ENCODE measurements around the gene NPAP1. TPM values are rescaled to one million over a fixed set of nuclear protein-coding genes. Genes with fewer than 3 reads are reported as not detected.
"Not testable (repeated sequence)": the region's sequence is repeated elsewhere in the genome, so short reads cannot be mapped to it uniquely, and the experiment has no call there.

NPAP1 gene
- total RNA-seq: not detected
- under 1 TPM in 1 of 2 donors, not detected in 1; 0.13 TPM for polyA plus RNA-seq
- long read RNA-seq, donor 1: 0 reads
- long read RNA-seq, donor 2: 0 reads

- no peaks in the 10 kb centered on the region for H3K27me3 ChIP-seq (ENCODE audit: control insufficient read depth in 1 of 2, insufficient read depth in 2 of 2, low read length in 1 of 2)
- H3K4me3 ChIP-seq (ENCODE audit: low read length in 2 of 2): no peak within 1 kb of the TSS
- H3K27ac ChIP-seq (ENCODE audit: low read depth in 1 of 2, low read length in 2 of 2): no peak within 1 kb of the TSS
- DNase-seq: no peak
- intact Hi-C loops (cut with DNase I): no loop called here
- H3K4me1 ChIP-seq (ENCODE audit: control insufficient read depth in 1 of 2, insufficient read depth in 2 of 2, low read length in 2 of 2): no peaks in the 10 kb centered on the region
- no peaks in the 10 kb centered on the region for H3K9me3 ChIP-seq (ENCODE audit: control insufficient read depth, low read length)
- H3K36me3 ChIP-seq (ENCODE audit: control insufficient read depth in 1 of 2, insufficient read depth in 2 of 2, low read length in 1 of 2): no peaks in the 10 kb centered on the region
- 91 to 93% methylated on average over 62 of the region's 62 CpGs for WGBS, 2 donors
- peak; percentile 12 for ATAC-seq (ENCODE audit: low FRiP score)
Measured at GRCh38 chr15:24675332-24676144, at the start of gene NPAP1. TSS of gene NPAP1 (plus strand) at chr15:24675775. CDS start at chr15:24675868, 93 bp downstream.

DNA sequence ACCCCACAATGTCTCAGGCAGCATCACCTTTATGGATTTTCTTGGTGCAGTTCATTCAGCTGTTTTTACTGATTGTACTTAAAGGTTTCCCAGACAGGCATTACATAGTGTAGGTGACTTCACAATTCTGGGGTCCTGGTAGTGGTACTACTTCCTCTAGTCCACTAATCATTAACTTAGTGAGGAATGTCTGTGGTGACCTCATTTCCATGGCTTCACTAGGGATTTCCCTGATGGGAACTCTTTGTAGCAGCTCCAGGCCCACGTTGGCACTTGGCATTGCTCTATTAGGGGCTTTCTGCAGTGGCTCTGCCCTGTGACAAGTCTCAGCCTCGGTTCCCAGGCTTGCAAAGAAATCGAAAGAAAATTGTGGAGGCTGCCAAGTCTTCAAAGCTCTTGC lies 48.1 kb upstream of the NPAP1 start:
- Histone ChIP-seq H3K27me3 (ENCODE audit: control insufficient read depth in 1 of 2, insufficient read depth in 2 of 2, low read length in 1 of 2) (no peaks in the 10 kb centered on the region), H3K4me3 (ENCODE audit: low read length in 2 of 2) (no peak overlapping the region), H3K36me3 (ENCODE audit: control insufficient read depth in 1 of 2, insufficient read depth in 2 of 2, low read length in 1 of 2) (no peaks in the 10 kb centered on the region), H3K27ac (ENCODE audit: low read depth in 1 of 2, low read length in 2 of 2) (no peak overlapping the region), H3K4me1 (ENCODE audit: control insufficient read depth in 1 of 2, insufficient read depth in 2 of 2, low read length in 2 of 2) (no peaks in the 10 kb centered on the region), H3K9me3 (ENCODE audit: control insufficient read depth, low read length) (peaks cover 5% of the 10 kb centered on the region)
- intact Hi-C loops (cut with DNase I): no loop called here
- ATAC-seq (ENCODE audit: low FRiP score) (no peak), DNase-seq (no peak)
- 35 to 42% methylated on average over 3 of the region's 3 CpGs for WGBS, 2 donors

DNA sequence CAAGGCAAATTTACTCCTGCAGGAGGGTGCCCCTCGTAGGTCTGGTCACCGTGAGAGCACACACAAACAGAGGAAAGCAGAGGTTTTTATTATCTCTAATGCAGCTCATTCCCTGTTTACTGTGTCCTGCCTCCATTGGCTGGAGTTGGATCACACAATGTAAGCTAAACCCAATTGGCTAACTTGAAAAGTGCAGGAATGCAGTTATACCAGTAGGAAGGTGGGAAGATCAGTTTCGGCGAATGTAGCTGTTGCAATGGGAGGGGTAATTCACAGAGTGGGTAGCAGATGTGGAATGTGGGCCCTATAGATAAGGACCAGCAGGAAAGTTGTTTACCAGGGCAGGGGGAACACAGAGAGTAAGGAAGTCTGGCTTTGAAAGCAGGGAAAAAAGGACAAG lies 42.5 kb upstream of the NPAP1 start:
- DNase-seq (no peak), ATAC-seq (ENCODE audit: low FRiP score) (no peak)
- intact Hi-C loops (cut with DNase I): no loop called here
- Histone ChIP-seq H3K4me3 (ENCODE audit: low read length in 2 of 2) (no peak overlapping the region), H3K9me3 (ENCODE audit: control insufficient read depth, low read length) (peaks cover 9% of the 10 kb centered on the region), H3K4me1 (ENCODE audit: control insufficient read depth in 1 of 2, insufficient read depth in 2 of 2, low read length in 2 of 2) (no peaks in the 10 kb centered on the region), H3K36me3 (ENCODE audit: control insufficient read depth in 1 of 2, insufficient read depth in 2 of 2, low read length in 1 of 2) (no peaks in the 10 kb centered on the region), H3K27me3 (ENCODE audit: control insufficient read depth in 1 of 2, insufficient read depth in 2 of 2, low read length in 1 of 2) (no peaks in the 10 kb centered on the region), H3K27ac (ENCODE audit: low read depth in 1 of 2, low read length in 2 of 2) (no peak overlapping the region)
- 82 to 90% methylated on average over 4 of the region's 4 CpGs for WGBS, 2 donors

DNA sequence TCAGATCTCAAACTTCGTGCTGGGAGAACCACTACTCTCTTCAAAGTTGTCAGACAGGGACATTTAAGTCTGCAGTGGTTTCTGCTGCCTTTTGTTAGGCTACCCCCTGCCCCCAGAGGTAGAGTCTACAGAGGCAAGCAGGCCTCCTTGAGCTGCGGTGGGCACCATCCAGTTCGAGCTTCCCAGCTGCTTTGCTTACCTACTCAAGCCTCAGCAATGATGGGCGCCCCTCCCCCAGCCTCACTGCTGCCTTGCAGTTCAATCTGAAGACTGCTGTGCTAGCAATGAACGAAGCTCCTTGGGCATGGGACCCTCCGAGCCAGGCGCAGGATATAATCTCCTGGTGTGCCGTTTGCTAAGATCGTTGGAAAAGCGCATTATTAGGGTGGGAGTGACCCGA lies 36.2 kb upstream of the NPAP1 start:
- H3K4me1 ChIP-seq (ENCODE audit: control insufficient read depth in 1 of 2, insufficient read depth in 2 of 2, low read length in 2 of 2); H3K4me3 ChIP-seq (ENCODE audit: low read length in 2 of 2); DNase-seq; intact Hi-C loops (cut with DNase I); H3K36me3 ChIP-seq (ENCODE audit: control insufficient read depth in 1 of 2, insufficient read depth in 2 of 2, low read length in 1 of 2); H3K9me3 ChIP-seq (ENCODE audit: control insufficient read depth, low read length); ATAC-seq (ENCODE audit: low FRiP score); H3K27ac ChIP-seq (ENCODE audit: low read depth in 1 of 2, low read length in 2 of 2); H3K27me3 ChIP-seq (ENCODE audit: control insufficient read depth in 1 of 2, insufficient read depth in 2 of 2, low read length in 1 of 2): not testable (repeated sequence)
- 78 to 86% methylated on average over 11 of the region's 11 CpGs for WGBS, 2 donors

- ATAC-seq (ENCODE audit: low FRiP score) (no peak), DNase-seq (no peak)
- Histone ChIP-seq H3K4me1 (ENCODE audit: control insufficient read depth in 1 of 2, insufficient read depth in 2 of 2, low read length in 2 of 2) (no peaks in the 10 kb centered on the region), H3K27ac (ENCODE audit: low read depth in 1 of 2, low read length in 2 of 2) (no peak overlapping the region), H3K36me3 (ENCODE audit: control insufficient read depth in 1 of 2, insufficient read depth in 2 of 2, low read length in 1 of 2) (no peaks in the 10 kb centered on the region), H3K27me3 (ENCODE audit: control insufficient read depth in 1 of 2, insufficient read depth in 2 of 2, low read length in 1 of 2) (no peaks in the 10 kb centered on the region), H3K4me3 (ENCODE audit: low read length in 2 of 2) (no peak overlapping the region), H3K9me3 (ENCODE audit: control insufficient read depth, low read length) (peaks cover 2% of the 10 kb centered on the region)
- intact Hi-C loops (cut with DNase I): no loop called here
- whole genome bisulfite sequencing, 2 donors: 65 to 71% methylated on average over 3 of the region's 3 CpGs
Measured at GRCh38 chr15:24645627-24646026, 29.9 kb upstream of the NPAP1 start.

- H3K9me3 ChIP-seq (ENCODE audit: control insufficient read depth, low read length): peaks cover 2% of the 10 kb centered on the region
- no peaks in the 10 kb centered on the region for H3K27me3 ChIP-seq (ENCODE audit: control insufficient read depth in 1 of 2, insufficient read depth in 2 of 2, low read length in 1 of 2)
- H3K4me3 ChIP-seq (ENCODE audit: low read length in 2 of 2): no peak overlapping the region
- intact Hi-C loops (cut with DNase I): no loop called here
- WGBS, 2 donors: 67 to 71% methylated on average over 7 of the region's 7 CpGs
- ATAC-seq (ENCODE audit: low FRiP score) (no peak), DNase-seq (no peak)
- no peaks in the 10 kb centered on the region for H3K36me3 ChIP-seq (ENCODE audit: control insufficient read depth in 1 of 2, insufficient read depth in 2 of 2, low read length in 1 of 2)
- H3K27ac ChIP-seq (ENCODE audit: low read depth in 1 of 2, low read length in 2 of 2): no peak overlapping the region
- H3K4me1 ChIP-seq (ENCODE audit: control insufficient read depth in 1 of 2, insufficient read depth in 2 of 2, low read length in 2 of 2): no peaks in the 10 kb centered on the region
Measured at GRCh38 chr15:24659622-24660021, 16.0 kb upstream of the NPAP1 start.

DNA sequence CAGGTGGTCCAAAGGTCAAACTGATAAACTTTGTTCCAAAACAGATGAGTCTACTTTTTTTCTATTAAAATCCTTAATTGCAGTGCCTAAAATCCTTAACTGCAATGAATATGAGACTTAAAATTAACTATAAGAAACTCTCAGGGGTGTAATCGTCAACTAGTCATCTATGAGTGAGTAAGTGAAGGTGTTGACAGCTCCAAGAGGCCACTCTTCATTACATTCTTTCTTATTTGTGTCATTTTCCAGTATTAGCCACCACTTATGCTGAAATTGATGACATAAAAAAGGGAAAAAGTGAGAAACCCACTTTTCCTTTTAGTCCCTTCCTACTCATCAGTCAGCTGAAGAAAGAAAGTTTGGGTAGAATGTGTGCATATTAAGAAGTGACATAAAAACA lies 12.6 kb upstream of the NPAP1 start:
- no peak for ATAC-seq (ENCODE audit: low FRiP score)
- WGBS, 2 donors: 20 to 30% methylated on average over 1 of the region's 1 CpG
- Histone ChIP-seq H3K36me3 (ENCODE audit: control insufficient read depth in 1 of 2, insufficient read depth in 2 of 2, low read length in 1 of 2) (no peaks in the 10 kb centered on the region), H3K9me3 (ENCODE audit: control insufficient read depth, low read length) (peaks cover 2% of the 10 kb centered on the region), H3K27me3 (ENCODE audit: control insufficient read depth in 1 of 2, insufficient read depth in 2 of 2, low read length in 1 of 2) (no peaks in the 10 kb centered on the region), H3K27ac (ENCODE audit: low read depth in 1 of 2, low read length in 2 of 2) (no peak overlapping the region), H3K4me3 (ENCODE audit: low read length in 2 of 2) (no peak overlapping the region), H3K4me1 (ENCODE audit: control insufficient read depth in 1 of 2, insufficient read depth in 2 of 2, low read length in 2 of 2) (no peaks in the 10 kb centered on the region)
- intact Hi-C loops (cut with DNase I): no loop called here
- no peak for DNase-seq

DNA sequence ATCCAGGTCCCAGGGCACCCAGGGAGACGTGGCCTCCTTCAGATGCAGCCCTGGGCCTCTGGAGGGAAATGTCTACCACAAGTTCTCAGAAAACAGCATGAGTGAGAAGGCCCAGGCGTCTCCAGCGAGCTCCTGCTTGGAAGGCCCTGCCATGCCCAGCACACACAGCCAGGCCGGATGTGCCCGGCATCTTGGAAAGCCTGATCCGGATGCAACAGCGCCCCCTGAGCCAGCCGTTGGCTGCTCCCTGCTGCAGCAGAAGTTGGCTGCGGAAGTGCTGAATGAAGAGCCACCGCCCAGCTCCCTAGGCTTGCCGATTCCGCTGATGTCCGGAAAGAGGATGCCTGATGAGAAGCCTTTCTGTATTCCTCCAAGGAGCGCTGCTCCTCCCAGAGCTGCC lies 856 bp downstream of the NPAP1 start:
- Histone ChIP-seq H3K4me3 (ENCODE audit: low read length in 2 of 2) (no peak overlapping the region), H3K27ac (ENCODE audit: low read depth in 1 of 2, low read length in 2 of 2) (no peak overlapping the region), H3K27me3 (ENCODE audit: control insufficient read depth in 1 of 2, insufficient read depth in 2 of 2, low read length in 1 of 2) (no peaks in the 10 kb centered on the region), H3K36me3 (ENCODE audit: control insufficient read depth in 1 of 2, insufficient read depth in 2 of 2, low read length in 1 of 2) (no peaks in the 10 kb centered on the region), H3K4me1 (ENCODE audit: control insufficient read depth in 1 of 2, insufficient read depth in 2 of 2, low read length in 2 of 2) (no peaks in the 10 kb centered on the region), H3K9me3 (ENCODE audit: control insufficient read depth, low read length) (no peaks in the 10 kb centered on the region)
- DNase-seq: no peak
- WGBS, 2 donors: 85 to 89% methylated on average over 14 of the region's 14 CpGs
- ATAC-seq (ENCODE audit: low FRiP score): no peak
- intact Hi-C loops (cut with DNase I): no loop called here

- H3K36me3 ChIP-seq (ENCODE audit: control insufficient read depth in 1 of 2, insufficient read depth in 2 of 2, low read length in 1 of 2): no peaks in the 10 kb centered on the region
- H3K4me3 ChIP-seq (ENCODE audit: low read length in 2 of 2): no peak overlapping the region
- no peaks in the 10 kb centered on the region for H3K4me1 ChIP-seq (ENCODE audit: control insufficient read depth in 1 of 2, insufficient read depth in 2 of 2, low read length in 2 of 2)
- no peak for ATAC-seq (ENCODE audit: low FRiP score)
- H3K9me3 ChIP-seq (ENCODE audit: control insufficient read depth, low read length): no peaks in the 10 kb centered on the region
- intact Hi-C loops (cut with DNase I): no loop called here
- WGBS, 2 donors: 59 to 60% methylated on average over 1 of the region's 1 CpG
- no peak overlapping the region for H3K27ac ChIP-seq (ENCODE audit: low read depth in 1 of 2, low read length in 2 of 2)
- no peak for DNase-seq
- H3K27me3 ChIP-seq (ENCODE audit: control insufficient read depth in 1 of 2, insufficient read depth in 2 of 2, low read length in 1 of 2): no peaks in the 10 kb centered on the region
Measured at GRCh38 chr15:24678485-24678884, 2.9 kb downstream of the NPAP1 start.

Data from aorta (tissue), 5 donors.